ENCODE data around the gene SH3PXD2A.

DNA sequence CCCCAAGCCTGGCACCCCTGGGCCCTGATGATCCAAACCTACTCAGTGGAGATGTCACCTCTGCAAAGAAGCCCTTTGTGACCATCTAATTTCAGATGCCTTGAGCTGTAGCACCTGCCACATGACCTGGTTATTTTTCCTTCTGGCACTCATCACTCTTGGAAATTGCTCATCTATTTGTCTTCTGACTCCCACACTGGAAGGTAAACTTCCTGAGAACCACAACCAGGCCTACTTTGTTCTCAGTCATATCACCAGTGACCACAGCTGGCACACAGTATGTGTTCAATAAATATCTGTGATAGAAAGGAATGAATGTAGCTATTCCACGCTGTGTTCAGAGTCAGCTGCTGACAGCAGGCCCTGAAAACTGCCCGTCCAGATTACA is 97.1 kb downstream of the SH3PXD2A start:
- TF ChIP-seq POLR2A (IDR thresholded peaks at IDR 0.05; ENCODE audit: low read length) = no peak
- no peak for TF ChIP-seq GATA1 (IDR thresholded peaks at IDR 0.05; ENCODE audit: low read depth, low read length)
